PC-9 (cell line): ENCODE results near the gene PSME3IP1.

Experiments
- EZH2 ChIP-seq: fragments of 200-600 bp; sonication (generic); IDR thresholded peaks from 2 replicates; pipeline ENCODE4 v1.8.0; 2017; ENCODE audit warnings: antibody characterized with exemption, low read depth
- TF ChIP-seq, protein P1 (sequence below): fragments of 200-600 bp; sonication (generic); conservative IDR thresholded peaks from 2 replicates; pipeline ENCODE4 v1.6.1; 2017; ENCODE audit warnings: mixed run types, antibody characterized with exemption, mild to moderate bottlenecking, moderate library complexity

DNA sequence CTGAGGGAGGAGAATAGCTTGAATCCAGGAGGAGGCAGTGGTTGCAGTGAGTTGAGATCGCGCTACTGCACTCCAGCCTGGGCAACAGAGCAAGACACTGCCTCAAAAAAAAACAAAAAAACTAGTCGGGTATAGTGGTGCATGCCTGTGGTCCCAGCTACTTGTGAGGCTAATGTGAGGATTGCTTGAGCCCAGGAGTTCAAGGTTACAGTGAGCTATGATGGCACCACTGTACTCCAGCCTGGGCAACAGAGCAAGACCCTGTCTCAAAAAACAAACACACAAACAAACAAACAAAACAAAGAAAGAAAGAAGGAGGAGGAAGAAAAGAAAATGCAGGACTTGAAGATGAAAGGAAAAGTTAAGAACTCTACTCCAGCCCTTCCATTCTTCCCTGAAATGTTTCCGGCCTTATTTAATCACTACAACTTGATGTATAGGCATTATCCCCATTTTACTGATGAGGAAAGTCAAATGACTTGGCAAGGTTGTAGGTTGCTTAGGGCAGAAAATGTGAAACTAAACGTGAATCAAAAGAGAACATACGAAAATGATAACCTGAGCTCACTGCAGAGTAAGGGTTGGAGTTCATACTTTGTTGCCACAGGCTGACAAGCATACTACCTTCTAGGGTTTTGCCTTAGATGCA lies 30.0 kb downstream of the PSME3IP1 start:
- TF ChIP-seq, protein P1, sequence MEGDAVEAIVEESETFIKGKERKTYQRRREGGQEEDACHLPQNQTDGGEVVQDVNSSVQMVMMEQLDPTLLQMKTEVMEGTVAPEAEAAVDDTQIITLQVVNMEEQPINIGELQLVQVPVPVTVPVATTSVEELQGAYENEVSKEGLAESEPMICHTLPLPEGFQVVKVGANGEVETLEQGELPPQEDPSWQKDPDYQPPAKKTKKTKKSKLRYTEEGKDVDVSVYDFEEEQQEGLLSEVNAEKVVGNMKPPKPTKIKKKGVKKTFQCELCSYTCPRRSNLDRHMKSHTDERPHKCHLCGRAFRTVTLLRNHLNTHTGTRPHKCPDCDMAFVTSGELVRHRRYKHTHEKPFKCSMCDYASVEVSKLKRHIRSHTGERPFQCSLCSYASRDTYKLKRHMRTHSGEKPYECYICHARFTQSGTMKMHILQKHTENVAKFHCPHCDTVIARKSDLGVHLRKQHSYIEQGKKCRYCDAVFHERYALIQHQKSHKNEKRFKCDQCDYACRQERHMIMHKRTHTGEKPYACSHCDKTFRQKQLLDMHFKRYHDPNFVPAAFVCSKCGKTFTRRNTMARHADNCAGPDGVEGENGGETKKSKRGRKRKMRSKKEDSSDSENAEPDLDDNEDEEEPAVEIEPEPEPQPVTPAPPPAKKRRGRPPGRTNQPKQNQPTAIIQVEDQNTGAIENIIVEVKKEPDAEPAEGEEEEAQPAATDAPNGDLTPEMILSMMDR = no peak
- TF ChIP-seq EZH2 = no peak
